HG02943 (cell line): Measurements from ENCODE around the gene MAPK1.
"Not testable (repeated sequence)": the region's sequence is repeated elsewhere in the genome, so short reads cannot be mapped to it uniquely, and the experiment has no call there.

ENCODE experiments used
- ATAC-seq: cut with Tn5 transposase; IDR thresholded peaks from one replicate; pipeline ENCODE4 v1.9.1; 2021; ENCODE audit warnings: mild to moderate bottlenecking, low read depth, moderate library complexity; ENCODE audit not compliant: unreplicated experiment

MAPK1 gene

DNA sequence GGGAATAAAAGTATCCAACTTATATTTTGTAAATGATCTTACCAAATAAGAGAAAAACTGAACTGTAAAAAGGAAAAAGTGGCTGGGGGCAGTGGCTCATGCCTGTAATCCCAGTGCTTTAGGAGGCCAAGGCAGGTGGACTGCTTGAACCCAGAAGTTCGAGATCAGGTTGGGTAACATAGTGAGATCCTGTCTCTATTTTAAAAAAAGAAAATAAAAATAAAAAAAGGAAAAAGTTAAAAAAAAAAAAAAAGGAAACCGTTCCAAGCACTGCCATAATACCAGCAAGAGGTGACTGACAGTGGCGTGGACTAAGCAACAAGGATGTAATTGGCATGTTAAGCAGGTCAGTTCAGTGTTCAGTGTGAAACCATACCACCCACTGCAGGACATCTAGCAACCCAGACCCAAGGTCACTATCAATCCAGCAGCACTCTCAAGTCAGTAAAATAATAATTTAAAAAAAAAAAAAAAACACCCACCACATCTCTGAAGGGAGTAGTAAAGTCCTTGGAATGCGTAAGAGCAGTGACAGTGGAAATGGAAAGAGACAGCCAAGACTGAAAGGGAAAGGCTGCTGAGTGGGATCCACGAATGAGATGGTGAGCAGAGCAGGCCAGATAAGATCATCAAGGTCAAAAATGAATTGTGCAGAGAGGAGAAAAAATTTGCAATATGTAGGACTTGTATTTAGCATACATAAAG is 43.6 kb downstream of the MAPK1 start:
- ATAC-seq, result no peak

GRCh38 chr22:21819183-21819770 is 48.2 kb downstream of the MAPK1 start:
- ATAC-seq, result no peak

DNA sequence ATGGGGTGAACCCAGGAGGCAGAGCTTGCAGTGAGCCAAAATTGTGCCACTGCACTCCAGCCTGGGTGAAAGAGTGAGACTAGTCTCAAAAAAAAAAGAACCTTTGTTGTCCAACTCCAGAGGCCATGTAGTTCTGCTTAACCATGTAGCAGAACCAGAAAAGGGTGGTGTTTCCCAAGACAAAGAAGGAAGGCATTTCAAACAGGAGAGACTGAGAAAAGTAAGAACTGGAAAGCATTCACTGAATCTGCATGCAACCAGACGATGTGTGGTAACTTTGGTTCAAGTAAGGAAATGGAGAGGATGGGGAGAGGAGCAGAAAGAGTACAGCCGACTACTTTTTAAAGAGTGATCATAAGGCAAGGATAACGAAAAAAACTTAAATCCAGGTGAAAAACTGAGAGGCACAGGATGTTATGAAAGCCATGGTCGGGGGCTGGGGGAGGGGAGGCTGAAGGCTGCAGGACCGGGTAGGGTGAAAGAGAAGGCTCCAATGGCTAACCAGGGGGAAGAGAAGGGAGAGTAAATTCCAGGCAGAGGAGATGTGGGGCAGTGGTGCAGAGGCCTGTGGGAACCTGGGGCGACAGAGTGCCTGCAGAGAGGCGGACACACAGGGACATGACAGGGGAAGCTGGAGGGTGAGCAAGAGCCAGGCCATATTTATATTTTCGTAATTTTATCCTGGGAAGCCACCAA is 48.8 kb downstream of the MAPK1 start:
- ATAC-seq, result no peak

DNA sequence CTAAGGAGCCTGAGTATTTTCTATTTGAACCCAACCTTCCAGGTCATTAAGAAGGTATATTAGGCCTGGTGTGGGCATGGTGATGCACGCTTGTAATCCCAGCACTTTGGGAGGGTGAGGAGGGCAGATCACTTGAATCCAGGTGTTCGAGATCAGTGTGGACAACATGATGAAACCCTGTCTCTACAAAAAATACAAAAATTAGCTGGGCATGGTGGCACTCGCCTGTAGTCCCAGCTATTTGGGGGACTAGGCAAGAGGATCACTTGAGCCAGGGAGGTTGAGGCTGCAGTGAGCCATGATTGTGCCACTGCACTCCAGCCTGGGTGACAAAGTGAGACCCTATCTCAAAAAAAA is 50.0 kb downstream of the MAPK1 start:
- not testable (repeated sequence) for ATAC-seq

GRCh38 chr22:21816787-21817496 is 50.5 kb downstream of the MAPK1 start:
- ATAC-seq, result no peak

DNA sequence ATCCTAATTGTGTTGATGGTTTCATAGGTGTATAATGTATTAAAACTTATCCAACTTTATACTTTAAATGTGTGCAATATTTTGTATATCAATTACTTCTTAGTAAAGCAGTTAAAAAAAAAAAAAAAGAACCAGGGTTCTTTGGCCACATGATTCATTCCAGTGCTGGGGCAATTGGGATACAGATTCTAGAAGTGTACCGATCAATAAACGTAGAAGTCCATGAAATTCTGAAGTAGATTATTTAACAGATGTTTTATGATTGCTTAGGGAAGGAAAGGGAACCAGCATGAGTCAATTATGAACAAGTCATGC is 51.0 kb downstream of the MAPK1 start:
- ATAC-seq, result no peak

GRCh38 chr22:21815958-21816357 is 51.5 kb downstream of the MAPK1 start:
- ATAC-seq, result no peak

GRCh38 chr22:21815357-21815756 is 52.1 kb downstream of the MAPK1 start:
- no peak for ATAC-seq

DNA sequence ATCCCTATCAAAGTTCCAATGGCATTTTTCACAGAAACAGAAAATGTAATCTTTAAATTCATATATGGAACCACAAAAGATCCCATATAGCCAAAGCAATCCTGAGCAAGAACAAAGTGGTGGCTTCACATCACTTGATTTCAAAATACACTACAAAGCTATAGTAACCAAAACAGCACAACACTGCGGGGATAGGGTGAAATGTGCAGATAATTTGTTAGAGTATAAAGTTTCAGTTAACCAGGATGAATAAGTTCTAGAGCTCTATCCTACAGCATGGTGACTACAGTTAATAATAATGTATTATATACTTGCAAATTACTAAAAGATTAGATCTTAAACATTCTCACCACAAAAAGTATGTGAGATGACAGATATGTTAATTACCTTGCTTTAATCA is 55.5 kb downstream of the MAPK1 start:
- ATAC-seq, result no peak

DNA sequence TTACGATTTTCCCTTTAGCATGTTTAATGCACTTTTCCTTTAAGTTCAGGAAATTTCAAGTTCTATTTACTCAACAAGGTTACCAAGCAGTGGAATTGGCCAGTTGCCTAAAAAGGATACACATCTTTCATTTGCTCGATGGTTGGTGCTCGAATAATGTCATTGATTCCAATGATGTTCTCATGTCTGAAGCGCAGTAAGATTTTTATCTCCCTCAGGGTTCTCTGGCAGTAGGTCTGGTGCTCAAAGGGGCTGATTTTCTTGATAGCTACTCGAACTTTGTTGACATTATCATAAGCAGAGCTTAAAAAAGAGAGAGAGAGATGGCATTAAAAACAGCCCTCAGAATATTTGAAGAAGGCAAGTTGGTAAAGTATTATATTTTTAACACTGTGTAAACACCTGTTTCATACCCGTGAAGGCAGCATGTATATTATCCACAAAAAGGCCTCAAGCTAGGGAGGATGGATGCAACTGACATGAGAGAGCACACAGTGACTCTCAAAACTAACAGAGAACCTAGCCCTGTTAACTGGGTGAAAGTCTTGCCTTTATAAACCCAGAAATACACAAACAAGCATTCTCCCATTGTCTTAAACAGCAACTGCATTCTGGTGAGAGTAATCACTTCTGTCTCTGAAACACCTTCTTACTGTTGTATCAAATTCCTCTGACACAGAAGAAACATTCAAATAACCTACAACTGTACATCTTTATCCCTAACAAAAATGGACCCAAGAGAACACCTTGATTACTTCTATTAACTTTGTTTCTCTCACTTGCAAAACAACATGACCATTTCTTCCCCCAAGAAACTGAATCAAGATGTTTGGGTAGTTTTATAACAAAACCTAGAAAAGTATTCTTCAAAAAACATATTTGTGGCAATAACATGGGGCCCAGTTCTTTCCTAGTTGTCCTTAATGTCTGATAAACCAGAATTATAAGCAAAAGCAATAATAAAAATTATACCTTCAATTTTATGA is 59.6 kb downstream of the MAPK1 start:
- ATAC-seq, result no peak

DNA sequence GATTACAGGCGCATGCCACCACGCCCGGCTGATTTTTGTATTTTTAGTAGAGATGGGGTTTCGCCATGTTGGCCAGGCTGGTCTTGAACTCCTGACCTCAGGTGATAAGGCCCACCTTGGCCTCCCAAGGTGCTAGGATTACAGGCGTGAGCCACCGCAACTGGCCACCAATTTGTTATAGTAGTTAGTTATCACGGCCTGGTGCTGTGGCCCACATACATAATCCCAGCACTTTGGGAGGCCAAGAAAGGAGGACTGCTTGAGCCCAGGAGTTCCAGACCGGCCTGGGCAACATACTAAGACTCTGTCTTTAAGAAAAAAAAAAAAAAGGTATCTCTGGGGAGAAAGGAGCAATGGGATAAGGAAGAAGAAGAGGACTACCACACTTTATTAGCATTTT is 62.1 kb downstream of the MAPK1 start:
- ATAC-seq, result not testable (repeated sequence)

GRCh38 chr22:21803811-21804249 is 63.6 kb downstream of the MAPK1 start:
- no peak for ATAC-seq

DNA sequence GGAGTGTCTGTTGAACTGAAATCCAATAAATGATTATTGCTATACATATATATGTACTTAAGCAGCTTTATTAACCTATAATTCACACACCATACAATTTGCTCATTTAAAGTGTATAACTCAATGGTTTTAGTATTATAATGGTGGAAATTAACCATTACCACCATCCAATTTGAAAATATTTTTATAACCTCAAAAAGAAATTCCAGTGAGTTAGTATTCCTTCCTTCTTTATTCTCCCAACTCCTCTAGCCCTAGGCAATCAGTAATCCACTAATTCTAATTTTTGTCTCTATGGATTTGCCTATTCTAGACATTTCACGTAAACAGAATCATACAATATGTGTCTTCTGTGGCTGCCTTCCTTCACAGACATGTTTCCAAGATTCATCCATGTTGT is 64.8 kb downstream of the MAPK1 start:
- ATAC-seq, result no peak

DNA sequence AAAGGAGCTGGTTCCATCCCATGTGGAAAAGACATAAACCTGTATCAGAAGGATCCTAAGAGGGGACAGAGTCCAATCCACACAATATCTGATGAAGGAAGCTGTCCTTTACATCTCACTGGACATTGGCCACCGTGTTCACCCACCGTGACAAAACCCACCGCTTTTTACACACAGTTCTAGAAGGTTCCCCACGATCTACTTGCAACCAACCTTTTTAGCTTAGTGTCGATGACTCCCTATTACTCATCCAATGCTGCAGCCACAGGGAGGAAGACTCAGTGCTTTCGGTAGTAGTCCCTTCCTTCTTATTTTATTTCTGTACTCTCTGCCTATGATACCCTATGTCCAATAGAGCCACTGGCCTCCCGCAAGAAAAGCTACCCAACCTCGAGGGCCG is 65.4 kb downstream of the MAPK1 start:
- ATAC-seq, result no peak

- ATAC-seq, result not testable (repeated sequence)
These were observed 66.2 kb downstream of the MAPK1 start for GRCh38 chr22:21801304-21801644.

GRCh38 chr22:21800552-21801303 is 66.7 kb downstream of the MAPK1 start:
- ATAC-seq, result no peak

DNA sequence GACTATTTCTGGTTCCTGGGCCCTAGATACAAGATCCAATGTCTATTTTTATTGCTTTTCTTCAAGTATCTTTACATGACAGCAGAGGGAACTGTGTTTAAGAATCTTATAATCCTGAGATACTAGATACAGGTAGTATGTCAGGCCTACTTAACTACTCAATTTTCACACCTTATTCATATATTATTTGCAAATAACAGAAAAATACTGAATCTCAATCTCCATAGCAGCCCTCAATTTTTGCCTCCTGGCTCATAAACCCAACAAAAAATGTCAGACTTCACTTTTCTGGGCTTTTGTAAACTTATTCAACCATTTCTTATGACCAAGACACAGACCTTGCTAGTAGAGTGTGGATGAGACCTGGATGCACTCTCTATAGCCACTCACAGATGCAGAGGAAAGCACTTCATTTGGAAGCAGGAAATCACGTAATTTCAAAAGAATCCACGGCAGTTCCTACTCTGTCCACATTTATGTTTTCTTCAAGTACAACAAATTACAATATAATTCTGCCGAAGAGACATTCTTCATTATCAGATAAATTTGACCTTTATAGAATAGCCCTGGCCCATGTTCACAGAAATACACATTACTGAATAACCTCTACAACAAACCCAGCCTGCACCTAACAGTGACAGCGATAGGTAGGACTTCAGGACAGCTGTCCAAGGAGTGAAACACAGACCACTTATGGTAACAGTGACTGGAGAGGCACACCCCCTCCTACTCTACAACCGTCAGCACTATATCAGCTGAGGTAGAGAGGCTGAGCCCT is 69.8 kb downstream of the MAPK1 start:
- no peak for ATAC-seq

DNA sequence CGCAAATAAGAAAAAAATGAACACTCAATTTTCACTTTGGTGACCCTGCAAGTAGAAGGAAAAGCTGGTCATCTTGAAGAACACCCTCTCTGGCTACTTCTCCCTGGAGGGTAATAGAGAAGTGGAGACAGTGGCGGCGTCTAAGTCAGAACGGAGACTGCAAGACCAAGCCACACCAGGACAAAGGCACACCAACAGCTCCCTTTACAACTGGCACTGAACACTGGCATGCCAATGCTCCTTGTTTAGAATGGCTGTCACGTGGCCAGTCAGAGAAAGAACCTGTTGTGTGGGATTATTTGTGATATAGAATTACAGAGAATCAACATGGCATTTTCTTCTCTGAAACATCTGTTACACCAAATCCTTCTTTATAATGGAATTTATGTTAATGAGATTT is 70.6 kb downstream of the MAPK1 start:
- ATAC-seq, result no peak

- ATAC-seq, result no peak
These were observed 71.2 kb downstream of the MAPK1 start for GRCh38 chr22:21796231-21796630.
